Activated CD4-positive, CD25-positive, alpha-beta regulatory T cell treated with anti-CD3 and anti-CD28 coated beads, Interleukin-2, amount 50 U/mL, for 16 hours (primary cell): ENCODE results near the gene KCNK1.
"Not testable (repeated sequence)": the region's sequence is repeated elsewhere in the genome, so short reads cannot be mapped to it uniquely, and the experiment has no call there.

Experiments used
- DNase-seq: peaks from one replicate; pipeline ENCODE4 v3.0.0-alpha.2; 2020; ENCODE audit warnings: low read depth, low spot score

Gene KCNK1

DNA sequence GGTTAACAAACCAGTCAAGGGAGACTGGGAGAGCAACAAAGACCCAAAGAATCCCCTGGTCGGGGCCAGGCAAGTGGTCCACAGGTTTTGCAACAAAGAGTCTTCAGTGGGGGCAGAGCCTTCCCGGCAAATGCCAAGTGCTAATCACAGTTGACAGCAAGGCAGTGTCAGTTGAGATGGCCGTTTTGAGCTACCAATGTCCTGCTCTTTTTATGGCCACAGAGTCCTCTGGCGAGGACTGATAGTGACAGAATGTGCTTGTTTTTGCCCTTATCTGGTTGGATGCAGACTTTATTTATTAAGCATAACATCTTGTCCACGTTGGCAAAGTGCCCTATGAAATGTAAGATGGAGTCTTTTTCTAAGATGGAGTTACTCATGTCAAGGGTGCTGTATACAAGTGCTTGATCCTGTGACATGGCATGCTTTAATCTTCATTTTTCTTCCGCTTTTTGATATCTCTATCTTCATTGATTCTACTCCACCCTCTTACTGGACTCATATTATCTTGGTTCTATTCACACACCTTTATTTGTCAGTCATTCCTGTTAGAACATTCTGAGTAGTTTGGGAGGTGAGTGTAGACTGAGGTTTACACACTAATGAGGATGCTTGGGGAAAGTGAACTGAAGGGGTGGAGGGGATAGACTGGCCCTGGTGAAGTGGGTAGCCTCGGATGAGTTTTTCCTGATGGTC, 51.8 kb downstream of the KCNK1 start:
- DNase-seq, result no peak

DNA sequence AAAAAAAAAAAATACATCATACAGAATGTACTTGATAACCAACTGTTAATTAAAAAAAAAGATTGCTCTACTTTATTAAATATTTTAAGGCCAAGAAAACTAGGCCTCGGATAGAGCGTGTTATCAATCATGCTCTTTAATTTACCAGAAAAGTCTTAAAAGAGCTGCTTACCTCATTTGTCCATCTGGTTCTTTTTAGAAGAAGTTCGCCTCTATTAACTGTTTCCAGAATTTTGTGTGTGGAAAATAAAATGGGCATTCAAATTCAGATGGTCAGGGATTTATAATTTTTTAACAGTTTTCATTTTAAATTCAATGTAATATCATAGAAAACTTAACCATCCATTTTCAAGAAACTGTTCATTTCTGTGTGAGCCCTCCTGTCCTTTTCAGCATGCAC, 53.8 kb downstream of the KCNK1 start:
- no peak for DNase-seq

- DNase-seq, result no peak
Observed at GRCh38 chr1:233668146-233668724, 54.3 kb downstream of the KCNK1 start.

DNA sequence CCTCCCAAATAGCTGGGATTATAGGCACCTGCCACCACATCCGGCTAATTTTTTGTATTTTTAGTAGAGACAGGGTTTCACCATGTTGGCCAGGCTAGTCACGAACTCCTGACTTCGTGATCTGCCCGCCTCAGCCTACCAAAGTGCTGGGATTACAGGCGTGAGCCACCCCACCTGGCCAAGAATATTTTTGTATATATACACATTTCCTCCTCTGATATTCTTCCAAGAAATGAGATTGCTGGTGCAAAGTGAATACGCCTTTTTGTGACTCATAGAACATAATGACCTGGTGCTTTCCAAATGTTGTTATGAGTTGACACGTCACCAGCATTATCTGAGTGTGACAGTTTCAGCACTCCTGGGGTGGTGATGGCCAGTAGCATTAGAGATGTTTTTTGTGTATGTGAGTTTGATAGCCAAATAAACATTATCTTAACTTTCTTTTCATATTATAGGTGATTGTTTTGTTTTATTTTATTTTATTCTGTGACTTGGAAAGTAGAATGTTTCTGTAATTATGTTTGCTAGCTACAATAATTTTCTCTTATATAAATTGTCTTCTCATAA, 54.9 kb downstream of the KCNK1 start:
- no peak for DNase-seq

DNA sequence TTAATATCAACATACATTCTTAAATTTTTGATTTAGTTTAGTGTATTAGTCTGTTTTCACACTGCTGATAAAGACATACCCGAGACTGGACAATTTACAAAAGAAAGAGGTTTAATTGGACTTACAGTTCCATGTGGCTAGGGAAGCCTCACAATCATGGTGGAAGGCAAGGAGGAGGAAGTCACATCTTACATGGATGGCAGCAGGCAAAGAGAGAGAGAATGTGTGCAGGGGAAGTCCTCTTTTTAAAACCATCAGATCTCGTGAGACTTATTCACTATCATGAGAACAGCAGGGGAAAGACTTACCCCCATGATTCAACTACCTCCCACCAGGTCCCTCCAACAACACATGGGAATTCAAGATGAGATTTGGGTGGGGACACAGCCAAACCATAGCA, 56.5 kb downstream of the KCNK1 start:
- DNase-seq, result not testable (repeated sequence)

GRCh38 chr1:233671286-233671685, 57.4 kb downstream of the KCNK1 start:
- DNase-seq, result no peak

GRCh38 chr1:233672732-233673131, 58.8 kb downstream of the KCNK1 start:
- no peak for DNase-seq

DNA sequence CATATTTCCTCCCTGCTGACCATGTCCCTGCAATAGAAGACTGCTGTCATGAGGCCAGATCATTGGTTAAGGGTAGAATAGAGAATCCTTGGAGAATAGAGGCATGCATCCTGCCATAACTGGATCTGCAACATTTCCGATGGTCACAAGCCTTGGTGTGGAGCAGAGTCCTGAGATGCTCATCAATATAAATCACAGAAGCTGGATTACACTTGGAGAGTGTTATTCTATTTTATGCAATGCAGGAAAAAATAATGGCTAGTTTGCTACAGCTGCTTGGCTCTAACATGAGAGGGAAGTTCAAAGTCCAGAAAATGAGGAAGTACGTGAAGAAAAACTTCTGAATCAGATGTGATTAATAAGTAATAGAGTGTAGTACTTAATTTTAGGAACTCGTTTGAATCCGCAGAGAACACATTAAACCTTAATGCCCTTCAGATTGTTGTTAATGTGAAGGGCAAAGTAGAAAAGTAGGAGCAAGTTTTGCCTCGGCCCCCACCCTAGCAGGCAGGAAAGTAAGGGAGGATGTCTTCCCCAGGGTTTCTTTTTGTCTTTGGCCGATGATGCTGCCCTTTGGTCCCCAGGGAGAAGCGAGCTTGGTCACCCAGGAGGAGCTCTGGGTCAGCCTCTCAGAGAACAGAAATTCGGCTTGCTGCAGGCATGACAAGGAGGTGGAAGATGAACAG, 59.5 kb downstream of the KCNK1 start:
- DNase-seq, result no peak

DNA sequence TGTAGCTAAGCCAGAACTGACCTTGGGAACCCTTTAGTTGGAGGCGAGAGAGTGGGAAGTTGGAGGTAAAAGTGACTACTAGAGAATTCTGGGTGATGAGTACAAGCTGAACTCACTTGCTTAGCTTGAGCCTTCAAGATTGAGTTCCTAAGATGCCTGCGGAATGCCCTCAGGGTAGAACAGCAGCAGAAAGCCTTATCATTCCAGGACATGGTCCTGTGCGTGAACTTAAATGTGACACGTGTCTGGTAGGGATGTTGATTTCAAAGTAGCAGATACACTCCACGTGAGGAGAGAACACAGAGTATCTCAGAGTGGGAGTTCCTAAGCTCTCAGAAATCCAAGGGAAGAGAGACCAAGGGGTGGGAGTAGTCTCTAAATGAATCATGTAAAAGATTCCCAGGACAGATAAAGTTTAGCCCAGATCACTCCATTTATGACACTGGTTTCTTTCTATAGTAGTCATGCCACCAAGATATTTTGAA, 60.1 kb downstream of the KCNK1 start:
- DNase-seq, result no peak

GRCh38 chr1:233675446-233675845, 61.5 kb downstream of the KCNK1 start:
- no peak for DNase-seq

GRCh38 chr1:233675893-233676292, 62.0 kb downstream of the KCNK1 start:
- no peak for DNase-seq

DNA sequence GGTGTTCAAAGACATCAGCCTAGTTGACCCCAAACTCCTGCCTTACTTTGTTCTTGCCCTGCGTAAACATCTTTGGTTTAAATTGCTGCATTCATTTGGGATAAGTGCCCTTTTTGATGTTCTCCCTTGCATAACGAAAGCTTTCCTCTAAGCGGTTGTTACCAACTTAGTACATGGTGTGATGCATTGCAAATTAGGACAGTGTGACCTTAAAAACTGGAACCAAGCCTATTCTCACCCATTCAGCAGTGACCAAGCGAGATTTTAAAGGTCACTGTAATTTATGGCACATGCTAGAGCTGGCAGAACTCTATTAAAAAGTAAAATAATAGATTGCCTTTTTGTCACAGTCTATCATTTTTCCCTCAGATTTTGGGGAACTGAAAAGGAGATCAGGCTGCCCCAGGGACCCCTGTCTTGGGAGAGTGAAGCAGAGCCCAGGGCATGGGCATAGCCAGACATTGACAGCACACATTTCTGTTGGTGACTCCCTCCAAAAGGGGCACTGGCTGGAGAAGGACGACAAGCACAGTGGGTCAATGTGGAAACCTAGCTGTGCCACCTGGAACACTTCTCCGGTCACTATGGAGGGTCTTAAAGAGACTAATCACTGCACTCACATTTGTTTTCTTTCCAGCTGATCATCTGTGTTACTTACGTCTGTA, 63.9 kb downstream of the KCNK1 start:
- no peak for DNase-seq

GRCh38 chr1:233679030-233679429, 65.1 kb downstream of the KCNK1 start:
- no peak for DNase-seq

GRCh38 chr1:233679591-233680373, 65.9 kb downstream of the KCNK1 start:
- no peak for DNase-seq

DNA sequence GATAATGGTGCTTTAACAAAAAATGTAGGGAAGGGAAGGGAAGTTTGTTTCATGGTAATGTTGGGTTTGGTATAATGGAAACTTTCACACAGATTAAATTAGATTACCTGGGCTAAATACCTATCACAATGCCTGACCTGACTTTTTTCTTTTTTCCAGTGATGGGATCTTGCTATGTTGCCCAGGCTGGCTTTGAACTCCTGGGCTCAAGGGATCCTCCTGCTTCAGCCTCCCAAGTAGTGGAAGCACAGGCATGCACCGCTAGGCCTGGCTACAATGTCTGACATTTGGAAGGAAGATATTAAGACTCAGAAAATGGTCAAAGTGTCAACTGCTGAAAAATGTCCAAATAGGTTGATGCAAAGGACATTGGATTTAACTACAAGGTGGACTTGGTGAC, 67.4 kb downstream of the KCNK1 start:
- no peak for DNase-seq

DNA sequence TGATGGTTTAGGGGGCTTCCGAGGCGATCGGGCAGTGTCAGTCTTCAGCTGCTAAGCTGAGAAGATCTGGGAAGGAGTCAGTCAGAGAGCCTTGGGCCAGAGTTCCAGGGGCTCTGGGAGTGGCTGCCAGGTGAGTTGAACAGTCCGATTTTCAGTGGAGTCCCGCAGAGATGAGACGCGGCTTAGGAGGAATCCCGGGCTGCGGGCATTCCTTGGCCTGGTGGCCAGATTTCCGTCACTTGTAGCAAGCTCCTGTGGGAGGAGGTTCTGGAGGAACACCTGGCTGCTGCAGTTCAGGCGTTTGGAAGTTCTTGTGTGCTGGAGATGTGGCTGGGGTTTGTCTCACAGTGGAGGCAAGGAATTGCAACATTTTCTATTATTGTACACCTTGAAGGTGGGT, 72.7 kb downstream of the KCNK1 start:
- not testable (repeated sequence) for DNase-seq

DNA sequence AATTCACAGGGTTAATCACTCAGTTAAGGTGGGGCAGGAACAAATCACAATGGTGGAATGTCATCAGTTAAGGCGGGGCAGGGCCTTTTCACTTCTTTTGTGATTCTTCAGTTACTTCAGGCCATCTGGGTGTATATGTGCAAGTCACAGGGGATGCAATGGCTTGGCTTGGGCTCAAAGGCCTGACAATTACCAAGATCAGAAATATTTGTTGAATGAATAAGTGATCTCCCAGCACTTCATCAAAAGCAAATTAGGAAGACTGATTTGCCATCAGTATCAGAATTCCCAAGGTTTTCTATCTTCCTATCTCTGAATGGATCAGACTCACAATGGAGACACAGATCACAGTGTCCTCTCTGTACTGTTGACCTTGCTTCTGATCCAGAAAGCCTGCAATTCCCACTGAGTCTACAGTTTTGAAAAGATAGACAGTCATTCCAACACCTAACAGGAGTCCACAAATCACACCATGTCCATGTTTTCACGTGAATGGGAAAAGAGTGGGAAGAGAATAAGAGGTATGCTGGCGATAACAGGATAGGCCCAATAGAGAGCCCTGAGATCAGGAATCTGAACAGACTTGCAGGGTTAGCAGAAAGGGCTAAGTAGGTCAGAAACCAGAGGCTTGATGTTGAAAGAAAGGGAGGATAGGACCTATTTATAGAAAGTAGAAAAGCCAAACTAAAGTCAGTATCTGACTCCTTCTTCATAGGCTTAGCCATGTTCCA, 75.3 kb downstream of the KCNK1 start:
- DNase-seq, result no peak

DNA sequence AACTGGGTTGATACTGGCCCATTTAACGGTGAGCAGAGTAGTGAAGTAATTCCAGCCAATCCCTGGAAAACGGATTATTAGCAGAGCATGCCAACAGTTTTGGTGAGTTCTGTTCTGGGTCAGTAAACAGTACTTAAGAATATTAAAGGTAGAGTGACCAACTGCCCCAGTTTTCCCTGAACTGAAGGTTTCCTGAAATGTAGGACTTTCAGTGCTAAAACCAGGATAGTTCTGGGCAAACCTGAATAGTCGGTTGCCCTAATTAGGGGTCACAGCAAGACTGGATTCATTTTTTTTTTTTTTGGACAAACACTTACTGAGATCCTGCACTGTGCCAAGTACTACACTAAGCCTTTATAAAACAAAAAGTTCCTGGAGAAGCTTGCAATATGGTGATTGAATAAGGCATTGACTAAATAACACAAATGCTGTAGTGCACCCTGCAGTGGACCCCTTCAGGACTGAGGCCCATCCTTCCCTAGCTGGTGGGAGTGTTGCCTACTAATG, 75.9 kb downstream of the KCNK1 start:
- no peak for DNase-seq

DNA sequence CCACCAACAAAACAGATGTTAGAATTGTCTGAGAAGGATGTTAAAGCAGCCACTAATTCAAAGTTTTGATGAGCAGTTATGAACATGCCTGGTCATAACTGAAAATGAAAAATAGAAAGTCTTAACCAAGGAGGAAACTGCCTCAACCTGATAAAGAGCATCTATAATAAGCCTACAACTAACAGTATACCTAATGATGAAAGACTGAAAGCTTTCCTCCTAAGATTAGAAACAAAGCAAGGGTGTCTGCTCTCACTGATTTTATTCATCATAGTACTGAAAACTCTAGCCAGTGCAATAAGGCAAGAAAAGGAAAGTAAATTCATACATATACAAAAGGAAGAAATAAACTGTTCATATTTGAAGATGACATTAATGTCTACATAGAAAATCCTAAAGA, 82.0 kb downstream of the KCNK1 start:
- DNase-seq, result no peak

GRCh38 chr1:233700338-233700737, 86.4 kb downstream of the KCNK1 start:
- DNase-seq, result no peak
